ENCODE measurements around the gene IGFBP4.
"Not testable (repeated sequence)": the region's sequence is repeated elsewhere in the genome, so short reads cannot be mapped to it uniquely, and the experiment has no call there.

The IGFBP4 gene

DNA sequence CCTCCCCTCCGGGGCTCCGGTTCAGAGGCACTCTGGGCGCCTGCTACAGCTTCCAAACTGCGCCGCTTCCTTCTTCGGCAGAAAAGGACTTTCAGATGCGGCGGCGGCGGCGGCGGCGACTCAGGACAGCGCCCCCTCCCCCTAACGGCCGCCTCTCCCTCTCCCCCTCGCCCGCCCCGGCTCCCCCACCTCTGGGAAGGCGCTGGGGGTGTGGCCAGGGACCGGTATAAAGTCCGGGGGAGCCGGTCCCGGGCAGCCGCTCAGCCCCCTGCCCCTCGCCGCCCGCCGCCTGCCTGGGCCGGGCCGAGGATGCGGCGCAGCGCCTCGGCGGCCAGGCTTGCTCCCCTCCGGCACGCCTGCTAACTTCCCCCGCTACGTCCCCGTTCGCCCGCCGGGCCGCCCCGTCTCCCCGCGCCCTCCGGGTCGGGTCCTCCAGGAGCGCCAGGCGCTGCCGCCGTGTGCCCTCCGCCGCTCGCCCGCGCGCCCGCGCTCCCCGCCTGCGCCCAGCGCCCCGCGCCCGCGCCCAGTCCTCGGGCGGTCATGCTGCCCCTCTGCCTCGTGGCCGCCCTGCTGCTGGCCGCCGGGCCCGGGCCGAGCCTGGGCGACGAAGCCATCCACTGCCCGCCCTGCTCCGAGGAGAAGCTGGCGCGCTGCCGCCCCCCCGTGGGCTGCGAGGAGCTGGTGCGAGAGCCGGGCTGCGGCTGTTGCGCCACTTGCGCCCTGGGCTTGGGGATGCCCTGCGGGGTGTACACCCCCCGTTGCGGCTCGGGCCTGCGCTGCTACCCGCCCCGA, at the start of gene IGFBP4:
IGFBP4 (plus strand) TSS at position 255 of the 792 bp plus-strand sequence; CDS start at position 541, 286 bp downstream.
- peak; percentile 67 to 72 for DNase-seq

DNA sequence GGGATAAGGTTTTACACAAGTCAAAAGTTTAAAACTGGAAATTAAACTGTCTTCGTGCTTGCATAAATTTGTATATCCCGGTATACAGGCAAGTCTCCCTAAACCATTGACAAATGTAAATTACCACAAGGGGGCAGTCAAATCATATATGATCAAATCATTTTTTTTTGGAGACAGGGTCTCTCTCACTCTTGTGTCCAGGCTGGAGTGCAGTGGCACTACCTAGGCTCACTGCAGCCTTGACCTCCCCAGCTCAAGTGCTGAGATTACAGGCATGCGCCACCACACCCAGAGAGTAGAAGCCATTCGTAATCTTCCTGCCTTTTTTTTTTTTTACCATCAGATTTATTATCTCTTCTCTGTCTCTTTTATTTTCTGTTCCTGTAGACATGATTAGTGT, 44.1 kb upstream of the IGFBP4 start:
- peak in 1 of 2 donors; percentile 59 for DNase-seq

DNA sequence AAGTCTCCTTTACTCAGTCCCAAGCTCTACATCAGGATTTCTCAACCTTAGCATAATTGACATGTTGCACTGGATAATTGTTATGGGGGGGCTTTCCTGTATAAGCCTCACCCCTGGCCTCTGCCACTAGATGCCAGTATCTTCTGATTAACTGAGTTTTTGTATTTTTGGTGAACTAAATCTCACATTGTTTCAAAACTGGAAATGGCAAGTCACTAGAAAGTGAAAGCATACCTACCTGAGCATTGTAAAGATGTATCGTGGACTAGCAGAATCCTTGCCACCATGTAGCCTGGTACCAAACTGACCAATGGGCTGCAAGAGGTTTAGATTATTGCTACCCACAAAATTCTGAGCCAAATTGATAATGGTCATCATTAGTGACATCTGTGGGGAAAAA, 40.6 kb upstream of the IGFBP4 start:
- peak in 1 of 2 donors; percentile 39 for DNase-seq

DNA sequence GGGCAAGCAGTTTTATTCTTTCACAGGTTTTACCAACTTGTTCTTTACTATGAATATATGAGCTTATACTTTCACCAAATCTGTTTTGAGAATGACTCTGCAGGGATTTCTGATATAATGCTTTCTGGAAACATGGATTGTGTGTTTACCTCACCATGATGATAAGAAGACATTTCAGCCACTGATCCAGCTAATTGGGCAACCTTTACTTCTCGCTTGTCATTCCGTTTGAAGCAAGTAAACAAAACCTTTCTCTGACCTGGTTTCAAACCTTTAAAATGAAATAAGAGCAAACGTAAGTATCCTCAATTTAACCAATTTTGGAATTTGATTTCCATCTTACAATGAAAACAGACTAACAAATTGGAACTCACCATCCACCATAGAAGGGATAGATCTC, 39.2 kb upstream of the IGFBP4 start:
- DNase-seq = no peak

DNA sequence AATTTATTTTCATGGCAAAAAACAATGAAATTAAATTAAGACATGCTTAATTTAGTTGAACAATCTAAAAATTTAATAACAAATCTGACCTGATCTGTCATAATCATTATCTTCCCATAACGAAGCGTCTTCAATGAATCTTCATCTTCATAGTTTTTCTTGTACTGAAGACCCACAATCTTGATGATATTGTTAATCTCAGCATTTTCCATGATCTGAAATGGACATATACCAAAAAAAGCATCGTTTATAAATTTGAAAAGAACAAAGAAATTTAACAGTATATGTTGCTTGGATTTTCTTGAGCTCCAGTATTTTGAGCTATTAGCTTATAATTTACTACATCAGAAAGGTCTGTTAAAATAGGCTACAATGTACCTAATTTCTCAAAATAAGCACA, 35.8 kb upstream of the IGFBP4 start:
- no peak for DNase-seq

DNA sequence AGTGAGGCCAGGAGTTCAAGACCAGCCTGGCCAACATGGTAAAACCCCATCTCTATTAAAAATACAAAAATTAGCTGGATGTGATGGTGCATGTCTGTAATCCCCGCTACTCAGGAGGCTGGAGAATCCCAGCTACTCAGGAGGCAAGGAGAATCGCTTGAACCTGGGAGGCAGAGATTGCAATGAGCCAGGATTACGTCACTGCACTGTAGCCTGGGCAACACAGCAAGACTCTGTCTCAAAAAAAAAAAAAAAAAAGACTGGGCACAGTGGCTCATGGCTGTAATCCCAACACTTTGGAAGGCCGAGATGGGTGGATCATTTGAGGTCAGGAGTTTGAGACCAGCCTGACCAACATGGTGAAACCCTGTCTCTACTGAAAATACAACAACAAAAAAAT, 33.7 kb upstream of the IGFBP4 start:
- not testable (repeated sequence) for DNase-seq

DNA sequence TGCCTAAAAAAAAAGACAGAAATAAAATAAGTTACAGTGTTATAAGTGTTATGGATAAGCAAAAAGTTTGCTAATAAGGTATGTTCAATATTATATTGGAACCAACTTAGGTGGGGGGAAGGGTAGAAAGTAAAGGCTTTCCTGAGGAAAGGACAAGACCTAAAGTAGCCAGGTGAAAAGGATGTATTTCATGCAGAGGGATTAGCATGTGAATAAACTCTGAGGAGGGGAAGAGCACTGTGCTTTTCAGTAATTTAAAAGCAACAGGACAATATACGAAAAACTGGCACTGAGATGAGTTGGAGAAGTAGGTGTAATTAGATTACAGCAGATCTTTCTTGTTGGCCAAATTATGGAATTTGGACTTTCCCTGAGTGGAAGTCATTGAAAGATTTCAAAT, 33.2 kb upstream of the IGFBP4 start:
- DNase-seq = no peak

DNA sequence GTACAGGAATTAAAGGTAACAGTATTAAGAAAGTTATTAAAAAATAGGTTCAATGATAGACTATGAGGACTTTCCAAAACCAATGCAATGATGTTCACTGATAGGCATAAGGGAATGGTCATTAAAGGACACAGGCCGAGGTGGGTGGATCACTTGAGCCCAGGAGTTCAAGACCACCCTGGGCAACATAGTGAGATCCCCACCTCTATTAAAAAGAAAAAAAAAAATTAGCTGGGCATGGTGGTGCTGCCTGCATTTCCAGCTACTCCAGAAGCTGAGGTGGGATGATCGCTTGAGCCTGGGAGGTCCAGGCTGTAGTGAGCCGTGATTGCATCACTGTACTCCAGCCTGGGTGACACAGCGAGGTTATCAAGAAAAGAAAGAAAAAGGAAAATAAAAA, 31.4 kb upstream of the IGFBP4 start:
- no peak for DNase-seq

DNA sequence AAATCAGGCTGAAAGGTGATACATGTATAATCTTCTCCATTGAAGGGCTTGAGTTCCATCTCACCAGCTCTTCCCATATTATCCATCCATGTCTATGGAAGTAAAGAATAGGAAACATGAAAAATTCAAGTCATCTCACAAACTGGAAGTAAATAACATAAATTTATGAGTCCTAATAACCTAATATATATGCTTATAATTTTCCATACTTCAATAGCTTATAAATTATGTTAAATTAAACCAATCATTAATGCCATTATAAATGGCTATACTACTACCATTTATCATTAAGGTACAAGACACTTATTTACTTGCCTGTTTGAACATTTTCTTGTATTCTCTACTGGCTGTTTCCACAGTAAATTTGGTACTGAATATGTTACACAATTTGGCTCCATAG, 30.4 kb upstream of the IGFBP4 start:
- DNase-seq = no peak

DNA sequence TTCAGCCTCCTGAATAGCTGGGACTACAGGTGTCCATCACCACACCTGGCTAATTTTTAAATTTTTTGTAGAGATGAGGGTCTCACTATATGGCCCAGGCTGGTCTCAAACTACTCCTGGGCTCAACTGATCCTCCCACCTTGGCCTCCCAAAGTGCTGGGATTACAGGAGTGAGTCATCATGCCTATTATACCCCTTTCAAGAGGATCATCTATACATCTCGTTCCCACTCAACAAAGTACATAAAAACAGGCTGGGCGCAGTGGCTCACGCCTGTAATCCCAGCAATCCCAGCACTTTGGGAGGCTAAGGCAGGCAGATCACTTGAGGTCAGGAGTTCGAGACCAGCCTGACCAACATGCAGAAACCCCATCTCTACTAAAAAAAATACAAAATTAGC, 28.9 kb upstream of the IGFBP4 start:
- DNase-seq = not testable (repeated sequence)

DNA sequence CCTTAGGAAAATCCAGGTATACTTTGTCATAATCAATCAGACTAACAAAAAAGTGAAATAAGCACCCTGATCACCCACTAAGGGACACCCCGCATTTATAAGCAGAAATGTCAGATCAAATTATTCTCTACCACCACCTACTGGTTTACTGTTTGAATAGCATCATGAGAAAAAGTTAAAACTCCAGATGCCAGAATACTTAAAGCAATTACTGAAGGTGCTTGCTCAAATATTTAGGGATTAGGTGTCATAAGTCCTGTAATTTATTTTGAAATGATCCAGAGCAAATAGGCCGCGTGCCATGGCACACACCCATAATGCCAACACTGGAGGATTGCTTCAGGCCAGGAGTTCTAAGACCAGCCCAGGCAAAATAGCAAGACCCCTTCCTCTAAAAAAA, 27.9 kb upstream of the IGFBP4 start:
- peak in 1 of 2 donors; percentile 74 for DNase-seq

DNA sequence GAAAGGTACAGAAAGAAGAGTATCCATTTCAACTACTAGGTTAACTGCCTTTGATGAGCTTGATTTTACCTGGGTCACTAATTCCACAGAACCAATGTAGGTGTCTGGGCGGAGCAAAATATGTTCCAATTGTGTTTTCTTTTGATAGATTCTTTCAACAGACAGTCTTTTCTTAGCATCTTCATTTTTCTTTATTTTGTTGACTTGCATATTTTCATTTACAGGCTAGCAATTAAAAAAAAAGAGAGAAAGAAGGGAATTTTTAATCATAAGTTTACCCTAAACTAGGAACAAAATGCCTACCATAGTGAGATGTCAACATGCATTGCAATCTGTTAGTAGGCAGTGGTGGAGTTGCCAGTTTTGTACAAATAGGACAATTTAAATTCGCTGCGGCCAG, 26.6 kb upstream of the IGFBP4 start:
- DNase-seq = no peak

DNA sequence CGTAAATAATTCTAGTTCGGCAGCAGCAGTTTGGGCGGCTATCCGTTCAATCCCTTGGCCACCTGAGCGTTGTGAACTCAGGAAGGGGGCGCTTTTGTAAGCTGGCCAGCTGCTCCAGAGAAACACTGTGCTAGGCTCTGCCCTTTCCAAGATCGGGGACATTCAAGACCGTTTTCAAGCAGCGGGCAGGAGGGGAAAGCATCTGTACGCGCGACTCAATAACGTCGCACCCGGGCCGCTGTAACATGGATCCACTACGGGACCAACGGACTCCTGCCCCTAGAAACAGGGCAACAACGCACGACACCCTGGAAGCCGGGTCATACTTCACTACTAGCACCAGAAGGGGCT, 26.0 kb upstream of the IGFBP4 start:
- DNase-seq = no peak

DNA sequence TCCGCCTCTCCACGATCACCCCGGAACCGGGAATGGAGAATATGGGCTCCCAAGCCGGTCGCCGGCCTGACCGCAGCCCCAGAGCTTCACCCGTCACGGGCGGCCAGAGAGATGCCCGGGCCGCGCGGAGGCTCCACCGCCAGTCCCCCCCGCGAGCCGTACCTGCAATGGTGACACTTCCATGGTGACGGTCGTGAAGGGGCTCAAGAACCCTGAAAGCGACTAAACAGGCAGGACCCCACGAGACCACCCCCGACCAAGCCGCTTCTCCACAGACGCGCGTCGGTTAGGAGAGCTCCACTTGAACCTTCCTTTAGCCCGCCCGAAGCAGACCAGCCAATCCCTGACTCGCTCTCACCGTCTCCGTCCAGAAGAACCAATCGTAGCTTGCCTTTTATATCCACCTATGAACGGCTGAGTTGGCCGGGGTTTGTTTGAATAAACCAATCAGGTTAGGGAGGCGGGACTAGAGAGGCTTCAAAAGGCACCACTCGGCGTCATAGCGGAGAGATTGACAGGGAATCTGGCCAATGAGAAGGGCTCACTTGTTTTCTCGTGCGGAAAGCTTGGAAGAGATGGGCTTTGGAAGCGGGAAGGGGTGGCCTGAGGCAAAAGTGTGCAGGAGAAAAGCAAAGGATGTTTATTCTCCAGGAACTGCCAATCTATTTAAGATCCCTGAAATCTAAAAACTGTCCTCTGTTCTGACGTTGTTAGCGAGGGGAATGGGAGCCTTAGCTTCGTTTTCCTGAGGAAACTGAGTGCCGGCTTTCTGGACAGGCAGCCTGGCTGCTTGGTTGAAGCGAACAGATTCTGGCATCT, 25.4 kb upstream of the IGFBP4 start, which contains the start of gene TOP2A:
TOP2A (minus strand) TSS at position 288 of the 819 bp plus-strand sequence; CDS start at position 183, 105 bp downstream.
- DNase-seq = peak; percentile 97 to 99

DNA sequence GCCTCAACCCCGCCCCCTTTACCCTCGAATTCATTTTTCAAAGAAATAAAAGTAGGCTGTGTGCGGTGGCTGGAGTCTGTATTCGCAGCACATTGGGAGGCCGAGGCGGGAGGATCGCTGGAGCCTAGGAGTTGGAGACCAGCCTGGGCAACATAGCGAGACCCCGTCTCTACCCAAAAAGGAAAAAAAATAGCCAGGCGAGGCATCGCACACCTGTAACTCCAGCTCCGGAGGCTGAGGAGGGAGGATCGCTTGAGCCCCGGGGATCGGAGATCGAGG, 24.9 kb upstream of the IGFBP4 start:
- no peak for DNase-seq

DNA sequence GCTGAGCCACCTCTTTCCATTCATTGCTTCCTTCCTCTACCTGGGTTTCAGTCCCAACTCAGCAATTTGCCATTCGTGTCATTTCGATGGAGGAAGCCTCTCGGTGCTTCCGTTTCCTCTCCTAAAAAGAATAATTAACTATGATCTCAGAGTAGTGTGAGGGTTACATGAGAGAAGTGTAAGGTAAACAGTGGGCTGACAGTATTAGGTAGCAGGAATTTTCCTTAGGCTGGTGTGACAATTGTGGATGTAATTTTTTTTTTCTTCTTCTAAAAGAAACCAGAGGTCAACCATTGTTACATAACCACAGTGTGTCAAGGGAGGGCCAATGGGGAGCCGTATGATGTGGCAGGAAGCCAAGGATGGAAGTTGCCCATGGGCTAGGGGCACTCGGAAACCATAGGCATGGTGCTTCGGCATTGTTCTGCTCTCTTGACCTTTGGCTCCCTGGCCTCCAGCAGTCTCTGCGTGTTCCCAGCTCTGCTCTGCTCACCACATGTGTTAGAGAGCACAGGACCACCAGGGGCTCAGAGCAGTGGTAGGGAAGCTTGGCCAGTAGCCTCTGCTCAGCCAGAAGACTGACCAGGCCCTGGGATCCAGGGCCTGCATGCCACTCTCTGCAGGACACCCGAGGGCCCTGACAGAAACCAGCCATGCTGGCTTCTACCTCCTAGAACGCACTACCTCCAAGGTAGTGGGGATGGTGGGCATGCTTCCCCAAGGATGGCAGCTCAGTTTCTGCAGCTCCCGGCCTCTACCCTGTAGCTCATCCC, 23.5 kb upstream of the IGFBP4 start:
- DNase-seq = no peak

DNA sequence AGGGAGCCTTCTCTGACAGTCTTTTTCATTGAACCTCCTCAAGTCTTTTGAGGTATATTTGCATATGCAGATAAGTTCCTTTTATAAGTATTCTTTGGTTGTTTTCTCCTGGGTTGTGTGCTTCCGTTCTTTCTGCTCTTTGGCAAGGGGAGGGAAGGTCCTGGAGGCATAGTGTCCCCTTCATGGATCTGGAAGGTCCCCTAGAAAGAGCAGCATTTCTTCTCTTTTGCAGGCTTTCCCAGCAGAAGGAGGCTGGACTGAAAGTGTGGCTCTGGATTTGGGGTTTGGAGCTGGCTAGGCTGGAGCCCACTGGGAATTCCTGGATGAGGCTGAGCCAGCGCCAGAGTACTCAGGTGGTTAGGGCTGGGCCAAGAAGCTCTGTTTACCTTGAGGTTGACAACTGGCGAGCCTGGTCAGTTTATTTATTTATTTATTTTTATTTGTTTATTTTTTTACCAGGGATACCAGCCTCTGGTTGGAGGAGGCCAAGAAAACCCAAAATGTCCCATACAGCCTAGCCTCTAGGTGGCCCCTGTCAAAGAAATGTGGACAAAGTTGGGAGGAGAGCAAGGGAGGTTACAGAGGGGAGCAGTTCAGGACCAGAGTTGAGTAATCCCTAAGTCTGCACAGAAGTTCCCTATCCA, 20.1 kb upstream of the IGFBP4 start:
- DNase-seq = no peak

DNA sequence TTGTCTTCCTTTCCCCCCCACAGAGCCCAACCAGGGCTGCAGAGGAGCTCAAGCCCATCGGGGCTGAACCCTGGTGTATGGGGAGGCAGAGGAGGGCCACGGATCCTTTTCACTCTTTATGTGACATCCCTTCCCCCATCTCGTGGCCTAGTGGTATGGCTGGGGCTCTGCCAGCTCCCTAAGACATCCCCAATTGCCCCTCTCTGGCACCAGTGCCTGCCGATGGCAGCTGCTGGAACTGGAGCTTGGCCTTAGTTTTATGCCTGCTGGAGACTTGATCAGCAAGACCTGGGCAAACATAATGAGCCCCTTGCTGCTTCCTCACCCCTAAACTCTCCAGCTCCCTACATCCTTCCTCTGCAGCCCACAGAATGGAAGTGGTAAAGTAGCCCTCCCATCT, 17.5 kb upstream of the IGFBP4 start:
- DNase-seq = no peak

DNA sequence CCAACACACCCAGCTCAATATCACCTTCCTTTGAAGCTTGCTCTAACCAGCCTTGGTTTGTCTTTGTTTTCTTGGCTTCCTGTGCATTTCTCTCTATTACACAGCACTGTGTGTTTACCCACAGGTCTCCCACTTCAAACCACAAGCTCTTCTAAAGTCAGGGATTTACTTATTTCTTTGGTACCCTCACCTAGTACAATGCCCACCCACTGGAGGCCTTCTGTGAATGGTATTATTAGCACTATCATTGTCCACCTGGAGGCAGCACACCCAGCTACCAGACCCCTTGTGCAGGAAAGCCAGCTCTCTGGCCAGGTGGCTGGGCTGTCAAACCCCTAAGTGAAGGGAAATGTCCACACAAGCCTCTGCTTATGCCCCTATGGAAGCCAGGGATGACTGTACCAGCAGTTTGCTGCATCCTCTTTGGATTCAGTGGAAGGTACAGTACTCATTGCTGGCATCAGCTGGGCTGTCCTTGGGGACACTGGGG, 16.2 kb upstream of the IGFBP4 start:
- peak in 1 of 2 donors; percentile 28 for DNase-seq

DNA sequence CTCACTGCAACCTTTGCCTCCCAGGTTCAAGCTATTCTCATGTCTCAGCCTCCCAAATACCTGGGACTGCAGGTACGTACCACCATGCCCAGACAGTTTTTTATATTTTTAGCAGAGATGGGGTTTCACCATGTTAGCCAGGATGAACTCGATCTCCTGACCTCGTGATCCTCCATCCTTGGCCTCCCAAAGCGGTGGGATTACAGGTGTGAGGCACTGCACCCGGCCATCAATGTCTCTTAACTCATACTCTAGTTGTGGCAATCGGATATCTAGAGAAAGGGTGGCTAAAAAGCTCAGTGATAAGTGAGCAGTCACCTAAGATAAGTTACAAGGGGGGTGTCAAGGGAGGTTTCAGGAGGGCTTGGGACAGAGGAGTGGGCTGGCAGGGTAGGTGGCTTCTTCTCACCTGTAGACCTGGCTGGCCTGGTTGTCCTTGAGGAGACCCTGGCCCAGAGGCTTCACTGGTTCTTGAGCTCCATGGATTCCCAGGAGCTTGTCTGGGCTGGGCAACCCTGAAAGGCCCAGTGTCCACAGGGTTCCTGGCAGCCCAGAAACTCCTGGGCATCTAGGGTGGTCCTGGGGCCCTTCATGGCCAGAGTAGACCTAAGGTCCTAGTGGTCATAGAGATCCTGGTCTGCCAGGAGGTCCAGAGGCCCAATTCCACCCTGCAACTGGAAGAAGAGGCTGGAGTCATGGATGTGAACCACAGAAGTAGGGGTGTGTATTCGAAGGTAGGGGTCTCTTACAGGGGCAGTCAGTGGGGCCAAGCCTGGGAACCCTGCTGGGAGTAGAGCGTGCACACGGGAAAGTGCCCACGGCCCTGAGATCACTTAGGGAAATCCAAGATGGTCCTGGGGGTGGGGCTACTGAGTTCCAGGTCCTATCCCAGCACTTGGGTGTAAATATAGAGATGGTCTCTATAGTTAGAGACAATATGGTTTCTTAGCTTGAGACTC, 12.7 kb upstream of the IGFBP4 start:
- no peak for DNase-seq

DNA sequence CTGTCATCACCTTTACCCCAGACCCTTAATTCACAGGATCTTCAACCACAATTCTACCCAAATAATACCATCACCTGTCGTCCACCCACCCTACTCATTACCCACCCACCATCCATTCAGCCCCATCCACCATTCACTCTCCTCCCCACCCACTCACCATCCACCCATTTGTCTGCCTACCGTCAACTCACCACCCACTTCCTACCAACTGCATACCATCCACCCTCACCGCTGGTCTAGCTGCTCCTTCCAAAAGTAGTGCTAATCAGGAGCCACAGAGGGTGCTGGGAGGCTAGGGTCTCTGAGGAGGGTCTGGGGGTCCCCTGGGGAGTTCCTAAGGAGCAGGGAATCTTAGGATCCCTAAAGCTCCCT, 12.0 kb upstream of the IGFBP4 start:
- no peak for DNase-seq
